Transverse colon (tissue), 4 donors: ENCODE results near the gene RCAN2. TPM values are rescaled to one million over a fixed set of nuclear protein-coding genes. Genes with fewer than 3 reads are reported as not detected.
A peak's percentile ranks its signal among the peaks of the same experiment; 100 is the strongest.
"Not testable (repeated sequence)": the region's sequence is repeated elsewhere in the genome, so short reads cannot be mapped to it uniquely, and the experiment has no call there.

ENCODE experiments used
- DNase-seq: peaks from one replicate; pipeline ENCODE4 v3.0.0-alpha.2; 2019
- H3K27ac ChIP-seq, 4 donors: fragments of 200-600 bp; sonication (generic); 2 replicates each; pipeline ENCODE4 v1.5.1; 2016 to 2018; ENCODE audit warnings: inconsistent platforms in 4 of 4
- H3K27me3 ChIP-seq: fragments of 200-600 bp; sonication (generic); 2 replicates; pipeline ENCODE4 v1.5.1; 2017; ENCODE audit warnings: inconsistent platforms
- H3K36me3 ChIP-seq, 4 donors: fragments of 200-600 bp; sonication (generic); 2 replicates each; pipeline ENCODE4 v1.5.1; 2017 to 2019; ENCODE audit warnings: inconsistent platforms in 4 of 4
- H3K4me1 ChIP-seq, 4 donors: fragments of 200-600 bp; sonication (generic); 2 replicates each; pipeline ENCODE4 v1.5.1; 2017 to 2020; ENCODE audit warnings: inconsistent platforms in 4 of 4
- H3K4me3 ChIP-seq, 4 donors: fragments of 200-600 bp; sonication (generic); 1 replicate in 1 of 4; 2 replicates in 3 of 4; pipeline versions ENCODE4 v1.5.1 to v1.6.1; 2017 to 2019; ENCODE audit warnings: inconsistent platforms in 4 of 4
- H3K9me3 ChIP-seq, 2 donors: fragments of 200-600 bp; sonication (generic); 2 replicates each; pipeline ENCODE4 v1.5.1; 2017 to 2019; ENCODE audit warnings: inconsistent platforms in 2 of 2
- EP300 ChIP-seq: sonication (generic); formaldehyde crosslinking; IDR thresholded peaks from one replicate; pipeline ENCODE4 v1.6.1; 2017; ENCODE audit warnings: antibody characterized with exemption, low read depth
- POLR2A ChIP-seq: fragments of 450-650 bp; IDR thresholded peaks from one replicate; pipeline ENCODE4 v1.6.1; 2016; ENCODE audit warnings: antibody characterized with exemption, mild to moderate bottlenecking, moderate library complexity
- POLR2AphosphoS5 ChIP-seq, 3 donors: sonication (generic); formaldehyde crosslinking; IDR thresholded peaks; one replicate each; pipeline ENCODE4 v1.6.1; 2016; ENCODE audit warnings: antibody characterized with exemption in 3 of 3
- WGBS, 2 donors: methylation state at CpG; one replicate each; pipeline ENCODE4 v1.1.5; 2018; ENCODE audit warnings: low coverage in 1 of 2; 5-methylcytosine and 5-hydroxymethylcytosine counted together
- in situ Hi-C, 4 donors: fragments of 200-750 bp; cut with MboI; loops; one replicate each; pipeline versions ENCODE4 v1.15.0 to v1.15.1; 2017; ENCODE audit warnings: low sequenced_read_pairs in 3 of 4, low pct_ligation_motif_present in 1 of 4, low pct_unique_long_range_greater_than_20kb in 1 of 4
- intact Hi-C: fragments of 100-400 bp; cut with DNase I; formaldehyde crosslinking; loops from one replicate; pipeline ENCODE4 v1.15.1; 2023; ENCODE audit warnings: low total_unique reads
- total RNA-seq, 4 donors: library from RNA; depleted of rRNA; stranded (reverse); fragments of >200 nt; gene quantifications; one replicate each; pipeline ENCODE4 v1.1.0, GENCODE V29; 2016
- TF ChIP-seq, protein P1 (sequence below), 5 experiments: fragments of 200-600 bp in 3 of 5; fragments of 450-650 bp in 2 of 5; sonication (generic) in 3 of 5; IDR thresholded peaks; 1 replicate in 2 of 5; 2 replicates in 3 of 5; pipeline ENCODE4 v1.5.1; 2016 to 2017; ENCODE audit warnings: antibody characterized with exemption in 5 of 5, inconsistent platforms in 3 of 5, mild to moderate bottlenecking in 2 of 5, moderate library complexity in 1 of 5

The RCAN2 gene
- total RNA-seq, 4 donors from 2014 or later, result 1.9 to 9.5 (median 7.5) TPM

DNA sequence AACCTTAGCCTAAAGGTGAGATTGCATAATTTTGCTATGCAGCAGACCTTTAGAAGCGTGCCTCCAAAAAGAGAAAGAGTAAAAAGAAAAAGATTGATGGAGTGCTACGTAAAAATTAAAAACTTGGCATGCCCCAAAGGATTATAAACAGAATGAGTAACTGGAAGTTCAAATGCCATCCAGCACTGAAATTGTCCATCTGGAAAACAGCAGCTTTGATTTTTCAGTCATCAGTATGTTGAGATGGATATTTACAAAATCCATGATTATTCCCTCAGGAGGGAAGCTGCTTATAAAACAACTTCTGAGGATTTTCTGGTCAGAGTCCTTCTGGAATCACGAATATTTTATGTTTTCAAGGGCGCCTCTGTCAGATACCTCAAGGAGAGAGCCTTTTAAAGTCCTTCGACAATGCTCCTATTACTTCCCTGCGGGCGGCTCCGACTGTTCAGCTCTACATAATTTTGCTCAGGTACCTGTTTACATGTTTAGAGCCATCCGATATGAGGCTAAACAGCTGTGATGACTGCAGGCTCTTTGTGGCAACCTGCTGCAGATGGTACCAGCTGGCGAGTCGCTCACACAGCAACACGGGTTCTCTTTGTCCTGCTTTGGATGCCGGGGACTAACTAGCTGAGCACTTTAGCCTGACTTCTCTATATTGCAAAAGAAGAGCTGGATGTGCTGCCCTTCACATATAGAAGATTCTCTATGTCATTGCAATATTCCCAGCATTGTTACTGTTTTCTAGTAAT, 83.3 kb downstream of the RCAN2 start:
- Histone ChIP-seq H3K9me3 (no peaks in the 10 kb centered on the region), H3K27me3 (no peaks in the 10 kb centered on the region), H3K4me3 (no peak overlapping the region), H3K36me3 (no peaks in the 10 kb centered on the region), H3K4me1 (peaks cover 0 to 7% (median 0%) of the 10 kb centered on the region in 4 donors), H3K27ac (peak overlapping the region in 2 of 4 donors; percentile 4 to 11)
- in situ Hi-C loops, result loop anchor here (10.0 to 25.0 kb wide), 6 partner anchors 163 to 471 kb away; no protein-coding TSS in a partner anchor
- DNase-seq, result no peak
- TF ChIP-seq EP300, result no peak
- no peak for TF ChIP-seq POLR2A
- TF ChIP-seq, protein P1, sequence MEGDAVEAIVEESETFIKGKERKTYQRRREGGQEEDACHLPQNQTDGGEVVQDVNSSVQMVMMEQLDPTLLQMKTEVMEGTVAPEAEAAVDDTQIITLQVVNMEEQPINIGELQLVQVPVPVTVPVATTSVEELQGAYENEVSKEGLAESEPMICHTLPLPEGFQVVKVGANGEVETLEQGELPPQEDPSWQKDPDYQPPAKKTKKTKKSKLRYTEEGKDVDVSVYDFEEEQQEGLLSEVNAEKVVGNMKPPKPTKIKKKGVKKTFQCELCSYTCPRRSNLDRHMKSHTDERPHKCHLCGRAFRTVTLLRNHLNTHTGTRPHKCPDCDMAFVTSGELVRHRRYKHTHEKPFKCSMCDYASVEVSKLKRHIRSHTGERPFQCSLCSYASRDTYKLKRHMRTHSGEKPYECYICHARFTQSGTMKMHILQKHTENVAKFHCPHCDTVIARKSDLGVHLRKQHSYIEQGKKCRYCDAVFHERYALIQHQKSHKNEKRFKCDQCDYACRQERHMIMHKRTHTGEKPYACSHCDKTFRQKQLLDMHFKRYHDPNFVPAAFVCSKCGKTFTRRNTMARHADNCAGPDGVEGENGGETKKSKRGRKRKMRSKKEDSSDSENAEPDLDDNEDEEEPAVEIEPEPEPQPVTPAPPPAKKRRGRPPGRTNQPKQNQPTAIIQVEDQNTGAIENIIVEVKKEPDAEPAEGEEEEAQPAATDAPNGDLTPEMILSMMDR (IDR thresholded peaks at IDR 0.05), result no peak
- no peak for TF ChIP-seq POLR2AphosphoS5 (IDR thresholded peaks at IDR 0.05)
- intact Hi-C loops, result no loop called here
- WGBS, 2 donors, result 74 to 85% methylated on average over 7 to 13 of the region's 13 CpGs

DNA sequence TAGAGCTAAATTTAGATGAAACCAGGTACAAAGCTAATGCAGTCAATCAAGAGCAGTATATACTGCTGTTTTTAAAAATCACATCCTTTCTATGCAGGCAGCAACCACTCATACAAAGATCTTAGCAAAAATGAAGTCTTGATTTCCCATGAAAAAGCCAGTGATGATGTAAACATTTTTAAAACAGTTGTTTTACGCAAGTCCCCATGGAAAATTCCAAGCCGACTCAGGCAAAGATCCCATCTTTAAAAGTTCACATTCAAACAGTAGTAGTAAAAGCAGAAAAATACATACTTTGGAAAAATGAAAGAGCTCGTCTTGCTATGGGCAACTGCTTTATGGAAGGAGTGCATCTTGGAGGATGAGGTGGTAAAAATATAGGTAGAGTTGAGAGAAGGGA, 84.0 kb downstream of the RCAN2 start:
- in situ Hi-C loops, result loop anchor here (10.0 to 25.0 kb wide), 6 partner anchors 162 to 470 kb away; no protein-coding TSS in a partner anchor
- Histone ChIP-seq H3K27ac (peak overlapping the region in 1 of 4 donors; percentile 11), H3K4me3 (no peak overlapping the region), H3K4me1 (peaks cover 0 to 7% (median 0%) of the 10 kb centered on the region in 4 donors), H3K27me3 (no peaks in the 10 kb centered on the region), H3K9me3 (no peaks in the 10 kb centered on the region), H3K36me3 (no peaks in the 10 kb centered on the region)
- DNase-seq, result no peak
- 74 to 80% methylated on average over 3 of the region's 3 CpGs for WGBS, 2 donors
- intact Hi-C loops, result no loop called here
- TF ChIP-seq POLR2A (no peak), POLR2AphosphoS5 (IDR thresholded peaks at IDR 0.05) (no peak), EP300 (no peak)
- TF ChIP-seq, protein P1 (IDR thresholded peaks at IDR 0.05), result no peak

DNA sequence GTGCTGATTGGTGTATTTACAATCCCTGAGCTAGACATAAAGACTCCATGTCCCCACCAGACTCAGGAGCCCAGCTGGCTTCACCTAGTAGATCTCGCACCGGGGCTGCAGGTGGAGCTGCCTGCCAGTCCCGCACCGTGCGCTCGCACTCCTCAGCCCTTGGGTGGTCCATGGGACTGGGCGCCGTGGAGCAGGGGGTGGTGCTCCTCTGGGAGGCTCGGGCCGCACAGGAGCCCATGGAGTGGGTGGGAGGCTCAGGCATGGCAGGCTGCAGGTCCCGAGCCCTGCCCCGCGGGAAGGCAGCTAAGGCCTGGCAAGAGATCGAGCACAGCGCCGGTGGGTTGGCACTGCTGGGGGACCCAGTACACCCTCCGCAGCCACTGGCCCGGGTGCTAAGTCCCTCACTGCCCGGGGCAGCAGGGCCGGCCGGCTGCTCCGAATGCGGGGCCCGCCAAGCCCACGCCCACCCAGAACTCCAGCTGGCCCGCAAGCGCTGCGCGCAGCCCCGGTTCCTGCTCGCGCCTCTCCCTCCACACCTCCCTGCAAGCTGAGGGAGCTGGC, 85.5 kb downstream of the RCAN2 start:
- H3K27me3 ChIP-seq, H3K9me3 ChIP-seq, intact Hi-C loops, H3K27ac ChIP-seq, H3K4me3 ChIP-seq, H3K36me3 ChIP-seq, DNase-seq: not testable (repeated sequence)
- in situ Hi-C loops, result loop anchor here (10.0 to 25.0 kb wide), 6 partner anchors 161 to 468 kb away; no protein-coding TSS in a partner anchor
- 96% methylated on average over 5 of the region's 32 CpGs; no CpG with 5 or more reads in 1 of the 2 donors for WGBS, 2 donors
- peaks cover 0 to 12% (median 1%) of the 10 kb centered on the region in 4 donors for H3K4me1 ChIP-seq

DNA sequence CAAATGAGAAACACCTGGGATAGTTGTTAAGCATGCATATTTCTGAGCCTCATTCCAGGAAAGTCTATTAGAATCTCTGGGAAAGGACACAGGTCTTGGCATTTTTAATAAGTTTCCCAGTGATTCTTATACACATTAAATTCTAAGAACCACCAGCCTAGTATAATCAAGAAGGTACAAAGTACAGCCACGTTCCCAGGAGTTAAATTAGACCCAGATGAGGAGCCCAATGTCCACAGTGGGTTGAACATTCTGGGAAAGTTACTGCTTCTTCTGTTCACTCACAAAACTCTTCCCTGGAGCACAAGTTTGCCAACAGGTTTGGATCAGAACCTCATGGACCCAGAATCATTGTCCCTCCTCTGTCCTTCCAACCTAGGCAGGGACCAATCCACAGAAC, 90.4 kb downstream of the RCAN2 start:
- DNase-seq, result no peak
- peaks cover 0 to 7% (median 1%) of the 10 kb centered on the region in 4 donors for H3K4me1 ChIP-seq
- H3K36me3 ChIP-seq, result no peaks in the 10 kb centered on the region
- H3K27me3 ChIP-seq, result no peaks in the 10 kb centered on the region
- in situ Hi-C loops, result loop anchor here (10.0 to 25.0 kb wide), 6 partner anchors 156 to 464 kb away; no protein-coding TSS in a partner anchor
- intact Hi-C loops, result no loop called here
- H3K4me3 ChIP-seq, result no peak overlapping the region
- WGBS, 2 donors, result 67% methylated on average over 1 of the region's 1 CpG; no CpG with 5 or more reads in 1 of the 2 donors
- H3K9me3 ChIP-seq, result no peaks in the 10 kb centered on the region
- TF ChIP-seq EP300 (no peak), POLR2A (no peak), POLR2AphosphoS5 (IDR thresholded peaks at IDR 0.05) (no peak)
- TF ChIP-seq, protein P1 (IDR thresholded peaks at IDR 0.05), result no peak
- H3K27ac ChIP-seq, result no peak overlapping the region
